Endodermal cell (in vitro differentiated cells): ENCODE results near the gene ZIK1. TPM values are rescaled to one million over a fixed set of nuclear protein-coding genes. Genes with fewer than 3 reads are reported as not detected.

Experiments
- DNase-seq: peaks from one replicate; pipeline ENCODE4 v3.0.0-alpha.2; 2017
- H3K27ac ChIP-seq: 2 replicates; pipeline ENCODE4 v1.5.1; 2013; ENCODE audit warnings: mild to moderate bottlenecking, low read depth, low read length, moderate library complexity
- H3K27me3 ChIP-seq: 2 replicates; pipeline ENCODE4 v1.6.1; 2013; ENCODE audit warnings: mild to moderate bottlenecking, low read length, moderate library complexity; ENCODE audit not compliant: insufficient read depth, control insufficient read depth, poor library complexity, severe bottlenecking
- H3K36me3 ChIP-seq: 2 replicates; pipeline ENCODE4 v1.7.0; 2013; ENCODE audit warnings: mild to moderate bottlenecking, low read length, moderate library complexity; ENCODE audit not compliant: control insufficient read depth, insufficient read depth
- H3K4me1 ChIP-seq: one replicate; pipeline ENCODE4 v1.7.0; 2013; ENCODE audit warnings: low read length; ENCODE audit not compliant: control insufficient read depth, insufficient read depth
- H3K4me3 ChIP-seq: 2 replicates; pipeline ENCODE4 v1.5.1; 2013; ENCODE audit warnings: mild to moderate bottlenecking, low read length, moderate library complexity
- H3K9ac ChIP-seq: 2 replicates; pipeline ENCODE4 v1.6.1; 2013; ENCODE audit warnings: mild to moderate bottlenecking, low read length, moderate library complexity; ENCODE audit not compliant: poor library complexity, severe bottlenecking; ENCODE audit errors: extremely low read depth
- H3K9me3 ChIP-seq: 2 replicates; pipeline ENCODE4 v1.6.1; 2013; ENCODE audit warnings: mild to moderate bottlenecking, low read length, moderate library complexity; ENCODE audit not compliant: control insufficient read depth
- H3K27ac Mint-ChIP-seq: 2 replicates; pipeline ENCODE4 v1.8.0; 2020; ENCODE audit warnings: mixed read lengths
- H3K27me3 Mint-ChIP-seq: 2 replicates; pipeline ENCODE4 v1.8.0; 2021; ENCODE audit warnings: mild to moderate bottlenecking, mixed read lengths; ENCODE audit not compliant: insufficient read depth
- H3K36me3 Mint-ChIP-seq: 2 replicates; pipeline ENCODE4 v1.8.0; 2020; ENCODE audit warnings: low read depth, mixed read lengths
- H3K4me1 Mint-ChIP-seq: 2 replicates; pipeline ENCODE4 v1.8.0; 2020; ENCODE audit warnings: mixed read lengths
- H3K4me3 Mint-ChIP-seq: 2 replicates; pipeline ENCODE4 v1.8.0; 2020; ENCODE audit warnings: mild to moderate bottlenecking, moderate library complexity, mixed read lengths
- H3K9me3 Mint-ChIP-seq: 2 replicates; pipeline ENCODE4 v1.8.0; 2020; ENCODE audit warnings: mild to moderate bottlenecking, mixed read lengths
- CTCF ChIP-seq: fragments of 200-600 bp; sonication (generic); conservative IDR thresholded peaks from 2 replicates; pipeline ENCODE4 v1.5.0; 2021; ENCODE audit warnings: antibody characterized with exemption, mild to moderate bottlenecking
- WGBS, 2 experiments: methylation state at CpG; one replicate each; pipeline versions ENCODE4 v1.1.5 to v1.1.7; 2013; ENCODE audit warnings: missing lambda C conversion rate in 2 of 2, mixed read lengths in 1 of 2; ENCODE audit not compliant: insufficient coverage in 1 of 2, insufficient read length in 1 of 2; 5-methylcytosine and 5-hydroxymethylcytosine counted together
- total RNA-seq, 2 donors: library from RNA; stranded (reverse); fragmentation: NEBNext Ultra II Directional in 1 of 2; extraction: Animal tissue kit (Norgen Biotek cat#: 25700) in 1 of 2; gene quantifications; 2 replicates in 1 of 2; 3 replicates in 1 of 2; pipeline ENCODE4 v1.2.1, GENCODE V29; 2021

Gene ZIK1
- total RNA-seq, 2 donors from 2014 or later: 15.8 to 25.7 TPM

DNA sequence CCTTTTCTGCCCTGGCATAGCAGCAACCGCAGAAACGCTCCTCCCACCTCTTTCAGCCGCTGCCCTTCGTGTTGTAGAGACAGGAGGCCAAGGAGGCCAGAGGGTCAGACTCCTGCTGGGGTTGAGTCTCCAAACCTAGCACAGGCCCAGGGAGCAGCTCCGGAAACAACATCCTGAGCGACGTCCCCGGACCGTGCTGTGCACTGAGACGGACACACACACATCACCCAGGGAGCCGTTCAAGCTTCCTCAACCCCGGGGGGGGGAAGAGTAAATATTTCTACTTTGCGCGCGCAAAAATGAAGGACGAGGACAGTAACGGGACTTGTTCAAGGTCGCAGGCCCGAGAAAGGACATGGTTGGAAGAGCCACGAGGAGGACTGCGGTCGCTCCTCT, 24.9 kb upstream of the ZIK1 start:
- H3K27me3 ChIP-seq: no peaks in the 10 kb centered on the region
- Mint-ChIP-seq H3K4me3 (peak overlapping the region; percentile 91), H3K36me3 (peaks cover 36% of the 10 kb centered on the region), H3K27me3 (peaks cover 5% of the 10 kb centered on the region), H3K27ac (peak overlapping the region; percentile 89), H3K9me3 (peaks cover 46% of the 10 kb centered on the region), H3K4me1 (peaks cover 20% of the 10 kb centered on the region)
- no peak for TF ChIP-seq CTCF
- WGBS, 2 experiments: 1 to 2% methylated on average over 19 to 22 of the region's 22 CpGs
- H3K4me3 ChIP-seq: peak overlapping the region; percentile 90
- H3K4me1 ChIP-seq: no peaks in the 10 kb centered on the region
- DNase-seq: peak; percentile 64
- H3K9ac ChIP-seq: peak overlapping the region; percentile 82
- peaks cover 42% of the 10 kb centered on the region for H3K9me3 ChIP-seq
- no peak overlapping the region for H3K27ac ChIP-seq
- H3K36me3 ChIP-seq: peaks cover 24% of the 10 kb centered on the region

DNA sequence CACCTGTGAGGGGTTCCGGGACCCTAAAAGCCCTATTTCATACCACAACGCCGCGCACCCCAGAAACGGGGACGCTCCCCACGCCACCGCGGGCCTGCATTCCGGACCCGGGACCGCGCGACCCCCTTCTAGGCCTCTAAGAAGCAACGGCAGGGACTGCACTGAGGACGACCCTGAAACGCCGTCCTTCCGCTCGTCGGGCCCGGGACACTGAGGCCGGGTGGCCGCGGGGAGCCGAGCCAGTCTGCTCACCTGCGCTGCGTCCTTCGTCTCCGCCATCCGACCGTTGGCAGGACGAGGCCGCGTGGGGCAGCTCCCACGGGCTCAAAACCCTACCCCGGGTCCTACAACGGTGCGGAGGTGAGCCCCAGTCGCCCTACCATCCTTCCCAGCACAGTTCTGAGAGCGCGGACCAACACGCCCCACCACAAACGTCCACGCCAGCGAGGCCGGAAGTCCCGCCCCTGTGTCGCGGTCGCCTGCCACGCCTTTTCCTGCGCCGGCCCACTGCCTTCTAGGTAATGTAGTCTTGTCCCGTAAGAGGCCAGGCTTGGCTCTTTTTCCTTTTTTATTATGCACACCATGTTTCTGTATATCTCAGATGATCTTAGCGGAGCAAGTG, 24.4 kb upstream of the ZIK1 start, which contains the start of gene ZNF550:
ZNF550 (minus strand) TSS at position 460 of the 622 bp plus-strand sequence; CDS start at position 279, 181 bp downstream.
- TF ChIP-seq CTCF: no peak
- H3K4me1 Mint-ChIP-seq: peaks cover 20% of the 10 kb centered on the region
- Histone ChIP-seq H3K27me3 (no peaks in the 10 kb centered on the region), H3K4me1 (no peaks in the 10 kb centered on the region), H3K27ac (no peak within 1 kb of the TSS), H3K9ac (peak within 1 kb of the TSS; percentile 82), H3K36me3 (peaks cover 19% of the 10 kb centered on the region), H3K4me3 (peak within 1 kb of the TSS; percentile 90), H3K9me3 (peaks cover 47% of the 10 kb centered on the region)
- H3K4me3 Mint-ChIP-seq: peak within 1 kb of the TSS; percentile 91
- peaks cover 5% of the 10 kb centered on the region for H3K27me3 Mint-ChIP-seq
- 0% methylated on average over 29 to 56 of the region's 56 CpGs for WGBS, 2 experiments
- peaks cover 31% of the 10 kb centered on the region for H3K36me3 Mint-ChIP-seq
- H3K27ac Mint-ChIP-seq: peak within 1 kb of the TSS; percentile 89
- DNase-seq: peak; percentile 94
- H3K9me3 Mint-ChIP-seq: peaks cover 51% of the 10 kb centered on the region

DNA sequence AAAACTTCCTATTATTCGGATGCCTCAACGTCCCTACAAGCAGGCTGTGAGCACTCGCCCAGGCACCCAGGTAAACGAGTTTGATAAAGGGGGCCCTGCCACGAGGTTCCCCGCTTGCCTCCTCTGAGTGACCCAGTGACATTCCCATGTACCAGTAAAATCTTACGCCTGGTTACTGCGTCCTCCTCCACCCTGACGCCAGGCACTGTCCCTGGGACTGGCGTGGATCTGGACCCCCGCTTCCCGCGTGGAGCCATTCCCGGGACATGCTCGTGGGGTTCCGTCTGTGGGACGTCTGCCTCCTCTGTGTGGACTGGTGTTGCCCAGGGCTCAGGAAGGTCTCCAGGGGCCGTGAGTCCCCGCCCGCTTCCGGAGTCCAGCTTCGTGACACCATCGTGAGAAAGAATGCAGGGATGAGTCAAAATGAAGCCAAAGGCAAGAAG, 23.9 kb upstream of the ZIK1 start:
- Histone ChIP-seq H3K36me3 (peaks cover 13% of the 10 kb centered on the region), H3K4me3 (peak overlapping the region; percentile 90), H3K27ac (no peak overlapping the region), H3K27me3 (no peaks in the 10 kb centered on the region), H3K4me1 (no peaks in the 10 kb centered on the region), H3K9me3 (peaks cover 53% of the 10 kb centered on the region), H3K9ac (no peak overlapping the region)
- Mint-ChIP-seq H3K36me3 (peaks cover 26% of the 10 kb centered on the region), H3K27ac (no peak overlapping the region), H3K9me3 (peaks cover 56% of the 10 kb centered on the region), H3K27me3 (peaks cover 5% of the 10 kb centered on the region), H3K4me3 (peak overlapping the region; percentile 91), H3K4me1 (peaks cover 20% of the 10 kb centered on the region)
- WGBS, 2 experiments: 85 to 88% methylated on average over 19 to 23 of the region's 23 CpGs
- DNase-seq: no peak
- no peak for TF ChIP-seq CTCF
